DLD1 (cell line): ENCODE data around the gene OSBPL6.

Source experiments
- in situ Hi-C: cut with HindIII; loops from 2 replicates; pipeline ENCODE4 v1.10.0; 2017; ENCODE audit warnings: low sequenced_read_pairs

OSBPL6 gene

GRCh38 chr2:178394859-178395258, 200.5 kb downstream of the OSBPL6 start:
- in situ Hi-C loops: no loop called here

GRCh38 chr2:178395295-178395694, 201.0 kb downstream of the OSBPL6 start:
- in situ Hi-C loops: no loop called here

GRCh38 chr2:178395941-178396570, 201.7 kb downstream of the OSBPL6 start:
- in situ Hi-C loops: no loop called here

GRCh38 chr2:178397002-178397605, 202.8 kb downstream of the OSBPL6 start:
- in situ Hi-C loops: no loop called here

GRCh38 chr2:178401994-178402437, 207.7 kb downstream of the OSBPL6 start:
- in situ Hi-C loops: loop anchor here (25.0 kb wide), 1 partner anchor 290 kb away; the partner anchor contains the start of gene RBM45

GRCh38 chr2:178403671-178404306, 209.5 kb downstream of the OSBPL6 start:
- in situ Hi-C loops: loop anchor here (25.0 kb wide), 1 partner anchor 291 kb away; the partner anchor contains the start of gene RBM45

- in situ Hi-C loops: loop anchor here (25.0 kb wide), 1 partner anchor 292 kb away; the partner anchor contains the start of gene RBM45
Observed at GRCh38 chr2:178404368-178404767, 210.1 kb downstream of the OSBPL6 start.

GRCh38 chr2:178409261-178409660, 214.9 kb downstream of the OSBPL6 start:
- in situ Hi-C loops: loop anchor here (25.0 kb wide), 1 partner anchor 297 kb away; the partner anchor contains the start of gene RBM45

- in situ Hi-C loops: loop anchor here (25.0 kb wide), 1 partner anchor 300 kb away; the partner anchor contains the start of gene RBM45
Observed at GRCh38 chr2:178412047-178412446, 217.7 kb downstream of the OSBPL6 start.

GRCh38 chr2:178412453-178412852, 218.1 kb downstream of the OSBPL6 start:
- in situ Hi-C loops: loop anchor here (25.0 kb wide), 1 partner anchor 300 kb away; the partner anchor contains the start of gene RBM45

GRCh38 chr2:178413472-178414265, 219.4 kb downstream of the OSBPL6 start:
- in situ Hi-C loops: loop anchor here (25.0 kb wide), 1 partner anchor 301 kb away; the partner anchor contains the start of gene RBM45

GRCh38 chr2:178414266-178415247, 220.2 kb downstream of the OSBPL6 start:
- in situ Hi-C loops: loop anchor here (25.0 kb wide), 1 partner anchor 302 kb away; the partner anchor contains the start of gene RBM45

- in situ Hi-C loops: loop anchor here (25.0 kb wide), 1 partner anchor 304 kb away; the partner anchor contains the start of gene RBM45
Observed at GRCh38 chr2:178415979-178416378, 221.7 kb downstream of the OSBPL6 start.

GRCh38 chr2:178417916-178418315, 223.6 kb downstream of the OSBPL6 start:
- in situ Hi-C loops: loop anchor here (25.0 kb wide), 1 partner anchor 306 kb away; the partner anchor contains the start of gene RBM45

GRCh38 chr2:178418426-178418825, 224.1 kb downstream of the OSBPL6 start:
- in situ Hi-C loops: loop anchor here (25.0 kb wide), 1 partner anchor 306 kb away; the partner anchor contains the start of gene RBM45

- in situ Hi-C loops: loop anchor here (25.0 kb wide), 1 partner anchor 307 kb away; the partner anchor contains the start of gene RBM45
Observed at GRCh38 chr2:178419123-178419522, 224.8 kb downstream of the OSBPL6 start.

- in situ Hi-C loops: loop anchor here (25.0 kb wide), 1 partner anchor 308 kb away; the partner anchor contains the start of gene RBM45
Observed at GRCh38 chr2:178420463-178420999, 226.2 kb downstream of the OSBPL6 start.

GRCh38 chr2:178422097-178422496, 227.8 kb downstream of the OSBPL6 start:
- in situ Hi-C loops: loop anchor here (25.0 kb wide), 1 partner anchor 310 kb away; the partner anchor contains the start of gene RBM45
